HepG2 (cell line): ENCODE results near the gene EIF5A. TPM values are rescaled to one million over a fixed set of nuclear protein-coding genes. Genes with fewer than 3 reads are reported as not detected.

Experiments used
- ADNP ChIP-seq: sonication (generic); formaldehyde crosslinking; IDR thresholded peaks from 2 replicates; pipeline ENCODE4 v1.4.0; 2020; ENCODE audit warnings: missing genetic modification reagents
- ARID2 ChIP-seq: sonication (generic); formaldehyde crosslinking; IDR thresholded peaks from 2 replicates; pipeline ENCODE4 v1.8.1; 2022; ENCODE audit warnings: mild to moderate bottlenecking, missing genetic modification reagents, borderline replicate concordance
- ARNTL ChIP-seq: sonication (generic); formaldehyde crosslinking; IDR thresholded peaks from 2 replicates; pipeline ENCODE4 v1.4.0; 2020; ENCODE audit warnings: mild to moderate bottlenecking, missing genetic modification reagents
- BRCA1 ChIP-seq: sonication (generic); formaldehyde crosslinking; IDR thresholded peaks from 2 replicates; pipeline ENCODE4 v1.4.0; 2020; ENCODE audit warnings: missing genetic modification reagents
- FLYWCH1 ChIP-seq: sonication (generic); formaldehyde crosslinking; IDR thresholded peaks from 2 replicates; pipeline ENCODE4 v1.8.1; 2023; ENCODE audit warnings: mild to moderate bottlenecking, missing genetic modification reagents
- KMT2A ChIP-seq: sonication (generic); formaldehyde crosslinking; IDR thresholded peaks from 2 replicates; pipeline ENCODE4 v1.4.0; 2020; ENCODE audit warnings: missing genetic modification reagents
- MBD4 ChIP-seq: IDR thresholded peaks from 2 replicates; pipeline ENCODE4 v1.6.1; 2012; ENCODE audit warnings: low read length, inconsistent platforms, borderline replicate concordance
- MBNL3 ChIP-seq: fragments of 250-450 bp; sonication (Bioruptor Pico); conservative IDR thresholded peaks from 2 replicates; pipeline ENCODE4 v1.8.0; 2022; ENCODE audit warnings: mild to moderate bottlenecking, inconsistent platforms
- NAIF1 ChIP-seq: sonication (generic); formaldehyde crosslinking; IDR thresholded peaks from 2 replicates; pipeline ENCODE4 v1.5.0; 2020; ENCODE audit warnings: mild to moderate bottlenecking, missing genetic modification reagents, borderline replicate concordance
- NBN ChIP-seq: fragments of 450-650 bp; conservative IDR thresholded peaks from 2 replicates; pipeline ENCODE4 v1.6.1; 2017
- NCOA1 ChIP-seq: sonication (generic); formaldehyde crosslinking; IDR thresholded peaks from 2 replicates; pipeline ENCODE4 v1.9.0; 2021; ENCODE audit warnings: missing genetic modification reagents
- NR3C1 ChIP-seq: sonication (generic); formaldehyde crosslinking; IDR thresholded peaks from 2 replicates; pipeline ENCODE4 v1.4.0; 2020; ENCODE audit warnings: missing genetic modification reagents
- PCBP1 ChIP-seq: fragments of 200-400 bp; formaldehyde crosslinking; IDR thresholded peaks from 2 replicates; pipeline ENCODE4 v1.6.1; 2017; ENCODE audit warnings: mild to moderate bottlenecking, low read depth, low read length, borderline replicate concordance
- POLR2AphosphoS5 ChIP-seq: IDR thresholded peaks from 2 replicates; pipeline ENCODE4 v1.6.1; 2012; ENCODE audit warnings: low read depth, low read length
- RBFOX2 ChIP-seq: fragments of 200-400 bp; formaldehyde crosslinking; IDR thresholded peaks from 2 replicates; pipeline ENCODE4 v1.6.1; 2017; ENCODE audit warnings: low read depth, mild to moderate bottlenecking, low read length
- RFXAP ChIP-seq: sonication (generic); formaldehyde crosslinking; IDR thresholded peaks from 2 replicates; pipeline ENCODE4 v1.4.0; 2020; ENCODE audit warnings: missing genetic modification reagents, borderline replicate concordance
- RXRA ChIP-seq: sonication (generic); formaldehyde crosslinking; IDR thresholded peaks from 2 replicates; pipeline ENCODE4 v1.5.1; 2020; ENCODE audit warnings: missing genetic modification reagents
- SPEN ChIP-seq: sonication (generic); formaldehyde crosslinking; IDR thresholded peaks from 2 replicates; pipeline ENCODE4 v1.5.1; 2020; ENCODE audit warnings: low read depth, mild to moderate bottlenecking, missing genetic modification reagents
- ZFAT ChIP-seq: sonication (generic); formaldehyde crosslinking; conservative IDR thresholded peaks from 2 replicates; pipeline ENCODE4 v1.8.1; 2023; ENCODE audit warnings: missing genetic modification reagents, inconsistent platforms
- ZIK1 ChIP-seq: sonication (generic); formaldehyde crosslinking; IDR thresholded peaks from 2 replicates; pipeline ENCODE4 v1.5.0; 2020; ENCODE audit warnings: mild to moderate bottlenecking, low read depth, missing genetic modification reagents, borderline replicate concordance
- ZNF207 ChIP-seq: fragments of 450-650 bp; IDR thresholded peaks from 2 replicates; pipeline ENCODE4 v1.6.1; 2016; ENCODE audit warnings: antibody characterized with exemption, borderline replicate concordance
- ZNF235 ChIP-seq: sonication (generic); formaldehyde crosslinking; IDR thresholded peaks from 2 replicates; pipeline ENCODE4 v1.8.1; 2023; ENCODE audit warnings: mild to moderate bottlenecking, missing genetic modification reagents, borderline replicate concordance
- ZNF253 ChIP-seq: sonication (generic); formaldehyde crosslinking; IDR thresholded peaks from 2 replicates; pipeline ENCODE4 v1.8.0; 2022; ENCODE audit warnings: mild to moderate bottlenecking, missing genetic modification reagents, borderline replicate concordance
- ZNF329 ChIP-seq: sonication (generic); formaldehyde crosslinking; IDR thresholded peaks from 2 replicates; pipeline ENCODE4 v1.9.0; 2021; ENCODE audit warnings: low read depth, mild to moderate bottlenecking, missing genetic modification reagents
- ZNF33A ChIP-seq: sonication (generic); formaldehyde crosslinking; IDR thresholded peaks from 2 replicates; pipeline ENCODE4 v1.5.1; 2020; ENCODE audit warnings: missing genetic modification reagents, mild to moderate bottlenecking, moderate library complexity, borderline replicate concordance
- ZNF543 ChIP-seq: sonication (generic); formaldehyde crosslinking; IDR thresholded peaks from 2 replicates; pipeline ENCODE4 v1.4.0; 2020; ENCODE audit warnings: mild to moderate bottlenecking, missing genetic modification reagents
- ZNF562 ChIP-seq: sonication (generic); formaldehyde crosslinking; IDR thresholded peaks from 2 replicates; pipeline ENCODE4 v1.8.0; 2022; ENCODE audit warnings: missing genetic modification reagents, borderline replicate concordance
- ZNF768 ChIP-seq: sonication (generic); formaldehyde crosslinking; IDR thresholded peaks from 2 replicates; pipeline ENCODE4 v1.4.0; 2020; ENCODE audit warnings: missing genetic modification reagents
- ZNF777 ChIP-seq: sonication (generic); formaldehyde crosslinking; IDR thresholded peaks from 2 replicates; pipeline ENCODE4 v1.4.0; 2020; ENCODE audit warnings: missing genetic modification reagents
- ZNF879 ChIP-seq: sonication (generic); formaldehyde crosslinking; IDR thresholded peaks from 2 replicates; pipeline ENCODE4 v1.8.1; 2023; ENCODE audit warnings: missing genetic modification reagents
- polyA plus RNA-seq, 8 experiments: library from polyadenylated mRNA; depleted of rRNA in 3 of 8; stranded (reverse) in 7 of 8; unstranded in 1 of 8; fragments of >200 nt; fragmentation: Illumina TruSeq in 4 of 8; extraction: Trizol in 4 of 8; gene quantifications; 2 replicates each; pipeline versions ENCODE4 v1.2.1 to v1.2.3, GENCODE V29; 2011 to 2016; ENCODE audit warnings: low read depth in 4 of 8, missing spikeins in 1 of 8, mixed read lengths in 1 of 8; ENCODE audit not compliant: insufficient read depth in 1 of 8
- total RNA-seq, 5 experiments: library from RNA; depleted of rRNA; stranded (reverse); fragments of >200 nt; fragmentation: Illumina TruSeq; extraction: Trizol; gene quantifications; 2 replicates each; pipeline ENCODE4 v1.2.3, GENCODE V29; 2016; ENCODE audit warnings: low read depth in 1 of 5
- TF ChIP-seq, protein P1 (sequence below): sonication (generic); formaldehyde crosslinking; IDR thresholded peaks from 2 replicates; pipeline ENCODE4 v1.4.0; 2020; ENCODE audit warnings: mild to moderate bottlenecking, missing genetic modification reagents
- TF ChIP-seq, protein P2 (sequence below): IDR thresholded peaks from 2 replicates; pipeline ENCODE4 v1.6.1; 2016; ENCODE audit warnings: missing compliant biosample characterization, missing genetic modification reagents, borderline replicate concordance

EIF5A gene
- total and polyA plus RNA-seq, 2 of the 13 experiments (the other 11 are each of a cell fraction or from before 2014, with no cell fraction given), result 319 to 337 TPM

DNA sequence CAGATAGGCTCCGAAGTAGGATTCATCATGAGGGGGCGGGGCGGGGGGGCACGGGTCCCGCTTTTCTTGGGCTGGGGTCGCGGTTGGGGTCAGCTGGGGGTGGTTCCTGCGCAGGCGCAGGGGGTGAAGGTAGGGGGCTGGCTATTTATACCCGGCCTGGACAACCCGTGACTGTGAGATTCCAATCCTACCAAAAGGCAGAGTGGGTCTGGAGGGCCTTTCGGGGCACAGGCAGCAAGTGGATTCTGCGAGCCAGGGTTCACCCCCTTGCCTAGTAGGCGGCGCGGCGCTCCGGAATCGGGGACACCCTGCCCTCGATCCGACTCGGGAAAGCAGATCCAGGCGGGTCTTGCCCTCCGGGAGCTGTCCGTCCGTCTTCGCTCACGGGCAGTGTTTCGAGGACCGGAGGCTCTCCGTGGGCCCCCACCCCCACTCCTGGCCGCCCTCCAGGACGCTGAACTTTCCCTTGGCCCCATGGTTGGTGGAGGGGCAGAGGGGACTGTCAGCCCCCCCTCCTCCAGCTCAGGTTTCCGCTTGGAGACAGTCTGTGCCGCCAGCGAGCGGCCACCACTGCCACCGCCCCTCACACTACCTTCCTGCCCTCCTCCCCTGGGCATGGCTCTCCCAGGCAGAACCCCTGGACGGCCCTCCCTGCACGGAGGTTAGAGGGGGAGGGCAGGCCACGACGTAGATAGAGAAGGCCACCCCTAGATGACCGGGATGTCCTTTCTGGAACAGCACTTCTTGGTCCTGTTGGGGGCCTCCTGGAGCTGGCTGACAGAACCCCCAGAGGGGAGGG is 25.3 kb upstream of the EIF5A start (continued):
- TF ChIP-seq, protein P1, sequence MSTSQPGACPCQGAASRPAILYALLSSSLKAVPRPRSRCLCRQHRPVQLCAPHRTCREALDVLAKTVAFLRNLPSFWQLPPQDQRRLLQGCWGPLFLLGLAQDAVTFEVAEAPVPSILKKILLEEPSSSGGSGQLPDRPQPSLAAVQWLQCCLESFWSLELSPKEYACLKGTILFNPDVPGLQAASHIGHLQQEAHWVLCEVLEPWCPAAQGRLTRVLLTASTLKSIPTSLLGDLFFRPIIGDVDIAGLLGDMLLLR, result no peak
- TF ChIP-seq ADNP (CRISPR knock-in tag), result no peak
- peak; percentile 35; the same call in 1 of the 2 replicates for TF ChIP-seq SPEN (CRISPR knock-in tag)
- no peak for TF ChIP-seq ZNF253 (CRISPR knock-in tag)
- no peak for TF ChIP-seq ZFAT (CRISPR knock-in tag)
- no peak for TF ChIP-seq ARID2 (CRISPR knock-in tag)
- TF ChIP-seq, protein P2, sequence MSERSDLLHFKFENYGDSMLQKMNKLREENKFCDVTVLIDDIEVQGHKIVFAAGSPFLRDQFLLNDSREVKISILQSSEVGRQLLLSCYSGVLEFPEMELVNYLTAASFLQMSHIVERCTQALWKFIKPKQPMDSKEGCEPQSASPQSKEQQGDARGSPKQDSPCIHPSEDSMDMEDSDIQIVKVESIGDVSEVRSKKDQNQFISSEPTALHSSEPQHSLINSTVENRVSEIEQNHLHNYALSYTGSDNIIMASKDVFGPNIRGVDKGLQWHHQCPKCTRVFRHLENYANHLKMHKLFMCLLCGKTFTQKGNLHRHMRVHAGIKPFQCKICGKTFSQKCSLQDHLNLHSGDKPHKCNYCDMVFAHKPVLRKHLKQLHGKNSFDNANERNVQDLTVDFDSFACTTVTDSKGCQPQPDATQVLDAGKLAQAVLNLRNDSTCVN (CRISPR knock-in tag), result 0 out of 2 replicates have a peak, but pooled peaks have one; percentile 28
- no peak for TF ChIP-seq NR3C1 (CRISPR knock-in tag)
- TF ChIP-seq ZNF562 (CRISPR knock-in tag), result no peak
- no peak for TF ChIP-seq MBD4
- no peak for TF ChIP-seq FLYWCH1 (CRISPR knock-in tag)
- TF ChIP-seq BRCA1, result no peak
- TF ChIP-seq ZNF768, result peak; percentile 36; the same call in 1 of the 2 replicates
- no peak for TF ChIP-seq MBNL3 (CRISPR knock-in tag)
- TF ChIP-seq ZNF329 (CRISPR knock-in tag), result no peak
- peak; percentile 74; the same call in 1 of the 2 replicates for TF ChIP-seq RFXAP (CRISPR knock-in tag)
- no peak for TF ChIP-seq ZNF207
- TF ChIP-seq RXRA, result 0 out of 2 replicates have a peak, but pooled peaks have one; percentile 50
- TF ChIP-seq ARNTL (CRISPR knock-in tag), result no peak
- TF ChIP-seq ZIK1 (CRISPR knock-in tag), result no peak
- no peak for TF ChIP-seq KMT2A (CRISPR knock-in tag)
- no peak for TF ChIP-seq NBN
- peak; percentile 22; the same call in 1 of the 2 replicates for TF ChIP-seq NAIF1 (CRISPR knock-in tag)
- TF ChIP-seq PCBP1, result 0 out of 2 replicates have a peak, but pooled peaks have one; percentile 19
- no peak for TF ChIP-seq ZNF33A (CRISPR knock-in tag)
- no peak for TF ChIP-seq NCOA1
- no peak for TF ChIP-seq ZNF235 (CRISPR knock-in tag)
- TF ChIP-seq RBFOX2, result no peak; the same call in 1 of the 2 replicates
- no peak for TF ChIP-seq POLR2AphosphoS5
- no peak for TF ChIP-seq ZNF879 (CRISPR knock-in tag)
- TF ChIP-seq ZNF777 (CRISPR knock-in tag), result peak; percentile 84
- no peak for TF ChIP-seq ZNF543
